Endothelial cell of umbilical vein (primary cell): ENCODE data around the gene CLDN1. TPM values are rescaled to one million over a fixed set of nuclear protein-coding genes. Genes with fewer than 3 reads are reported as not detected.

Experiments used
- BruUV-seq: library from RNA; stranded (reverse); fragments of 400-500 nt; replicated peaks from 2 replicates; lab custom pipeline; 2021; lab: Mats Ljungman, UMichigan
- CTCF ChIA-PET: fragments of 300-600, 350-600 bp; sonication (Branson Sonifier 250); formaldehyde crosslinking; loops from one replicate; lab custom pipeline; 2021; ENCODE audit warnings: antibody characterized with exemption, inconsistent platforms; lab: Charles Lee
- POLR2A ChIA-PET: fragments of 300-600, 350-600 bp; sonication (Branson Sonifier 250); formaldehyde crosslinking; loops from one replicate; lab custom pipeline; 2021; ENCODE audit warnings: antibody characterized with exemption, inconsistent platforms; lab: Charles Lee
- DNase-seq: peaks from one replicate; pipeline ENCODE4 v3.0.0-alpha.2; 2011; ENCODE audit warnings: low read depth, low spot score
- FAIRE-seq: peaks from 2 replicates; lab custom pipeline; 2011; peaks lifted over from hg19 to GRCh38; lab: Jason Lieb, UNC
- H2AFZ ChIP-seq: 2 replicates; pipeline ENCODE4 v1.6.0; 2012; ENCODE audit warnings: low read depth, low read length, control low read depth, inconsistent platforms
- H3K27ac ChIP-seq: 2 replicates; pipeline ENCODE4 v1.5.1; 2011; ENCODE audit warnings: low read depth, mild to moderate bottlenecking, control low read depth, low read length, moderate library complexity; ENCODE audit not compliant: insufficient read depth
- H3K27me3 ChIP-seq, 2 experiments: 2 replicates each; pipeline versions ENCODE4 v1.6.0 to v1.6.1; 2011; ENCODE audit warnings: low read length in 2 of 2, mixed read lengths in 1 of 2; ENCODE audit not compliant: control insufficient read depth in 2 of 2, insufficient read depth in 2 of 2
- H3K36me3 ChIP-seq, 2 experiments: 2 replicates in 1 of 2; 3 replicates in 1 of 2; pipeline ENCODE4 v1.5.1; 2011; ENCODE audit warnings: low read length in 2 of 2, mild to moderate bottlenecking in 1 of 2, moderate library complexity in 1 of 2; ENCODE audit not compliant: control insufficient read depth in 2 of 2, insufficient read depth in 2 of 2; ENCODE audit errors: extremely low read depth in 1 of 2
- H3K4me1 ChIP-seq: 3 replicates; pipeline ENCODE4 v1.5.1; 2011; ENCODE audit warnings: mild to moderate bottlenecking, low read length; ENCODE audit not compliant: control insufficient read depth, insufficient read depth; ENCODE audit errors: extremely low read depth
- H3K4me2 ChIP-seq: 2 replicates; pipeline ENCODE4 v1.6.1; 2011; ENCODE audit warnings: low read length, control low read depth, mixed read lengths; ENCODE audit not compliant: insufficient read depth
- H3K4me3 ChIP-seq, 3 experiments: fragments of 200-600 bp in 1 of 3; sonication (generic), shearing (Covaris generic) in 1 of 3; replicated peaks in 1 of 3; 2 replicates each; pipeline ENCODE4 v1.5.1; 2011 to 2016; ENCODE audit warnings: control low read depth in 3 of 3, low read length in 3 of 3, mild to moderate bottlenecking in 2 of 3, inconsistent platforms in 1 of 3, low read depth in 1 of 3, moderate library complexity in 1 of 3; ENCODE audit not compliant: insufficient read depth in 1 of 3
- H3K79me2 ChIP-seq: 2 replicates; pipeline ENCODE4 v1.6.0; 2012; ENCODE audit warnings: low read length, inconsistent platforms; ENCODE audit not compliant: control insufficient read depth, insufficient read depth
- H3K9ac ChIP-seq: replicated peaks from 2 replicates; pipeline ENCODE3; 2011; ENCODE audit warnings: low read length, control low read depth; ENCODE audit not compliant: insufficient read depth; ENCODE audit errors: extremely low read depth
- H3K9me1 ChIP-seq: replicated peaks from 3 replicates; pipeline ENCODE4 v1.6.0; 2011; ENCODE audit warnings: mild to moderate bottlenecking, low read length; ENCODE audit not compliant: control insufficient read depth, insufficient read depth; ENCODE audit errors: extremely low read depth
- H3K9me3 ChIP-seq: replicated peaks from 2 replicates; pipeline ENCODE4 v1.5.1; 2012; ENCODE audit warnings: low read length, inconsistent platforms; ENCODE audit not compliant: control insufficient read depth, insufficient read depth
- H4K20me1 ChIP-seq: replicated peaks from 2 replicates; pipeline ENCODE3; 2011; ENCODE audit warnings: mild to moderate bottlenecking, low read length; ENCODE audit not compliant: control insufficient read depth, insufficient read depth; ENCODE audit errors: extremely low read depth
- CTCF ChIP-seq, 2 donors: IDR thresholded peaks; 1 replicate in 1 of 2; 2 replicates in 1 of 2; pipeline ENCODE4 v1.5.1; 2011; ENCODE audit warnings: low read length in 2 of 2, mild to moderate bottlenecking in 2 of 2, moderate library complexity in 2 of 2, control low read depth in 1 of 2, inconsistent platforms in 1 of 2, low read depth in 1 of 2; ENCODE audit not compliant: insufficient read depth in 1 of 2; ENCODE audit errors: extremely low read depth in 1 of 2
- EZH2 ChIP-seq: IDR thresholded peaks from 2 replicates; pipeline ENCODE4 v1.6.1; 2012; ENCODE audit warnings: borderline replicate concordance, low read depth, mild to moderate bottlenecking, moderate library complexity, low read length, inconsistent platforms; ENCODE audit not compliant: severe bottlenecking
- FOS ChIP-seq: IDR thresholded peaks from 2 replicates; pipeline ENCODE4 v1.6.1; 2011; ENCODE audit warnings: mild to moderate bottlenecking, low read length, moderate library complexity, borderline replicate concordance; ENCODE audit not compliant: insufficient read depth
- GATA2 ChIP-seq: IDR thresholded peaks from 2 replicates; pipeline ENCODE4 v1.7.0; 2011; ENCODE audit warnings: low read depth, mild to moderate bottlenecking, moderate library complexity, mixed read lengths, low read length; ENCODE audit not compliant: insufficient read length, insufficient read depth
- JUN ChIP-seq: IDR thresholded peaks from 2 replicates; pipeline ENCODE4 v1.6.1; 2011; ENCODE audit warnings: borderline replicate concordance, low read depth; ENCODE audit not compliant: insufficient read length, insufficient read depth
- MAX ChIP-seq: IDR thresholded peaks from 2 replicates; pipeline ENCODE4 v1.6.1; 2011; ENCODE audit not compliant: insufficient read depth, insufficient read length
- MYC ChIP-seq: IDR thresholded peaks from one replicate; pipeline ENCODE4 v1.6.1; 2011; ENCODE audit warnings: mild to moderate bottlenecking, low read depth, low read length
- POLR2A ChIP-seq: IDR thresholded peaks from 2 replicates; pipeline ENCODE4 v1.6.1; 2012; ENCODE audit warnings: low read depth, mild to moderate bottlenecking, control low read depth, low read length
- POLR2AphosphoS5 ChIP-seq: IDR thresholded peaks from 2 replicates; pipeline ENCODE4 v1.6.1; 2012; ENCODE audit warnings: low read depth, mild to moderate bottlenecking, control low read depth, low read length, moderate library complexity; ENCODE audit not compliant: insufficient read depth
- dilution Hi-C: fragments of 300-500 bp; cut with MboI; formaldehyde crosslinking; loops from one replicate; pipeline ENCODE4 v1.15.0; 2019; ENCODE audit warnings: low sequenced_read_pairs; ENCODE audit not compliant: extremely low pct_ligation_motif_present
- intact Hi-C: fragments of 100-400 bp; cut with micrococcal nuclease; formaldehyde crosslinking; loops from one replicate; pipeline ENCODE4 v1.10.0; 2022
- polyA plus RNA-seq, 4 experiments: library from polyadenylated mRNA; depleted of rRNA in 3 of 4; stranded (reverse) in 3 of 4; unstranded in 1 of 4; fragments of >200 nt; gene quantifications; 2 replicates each; pipeline versions ENCODE4 v1.2.1 to v1.2.3, GENCODE V29; 2011 to 2012; ENCODE audit warnings: missing spikeins in 1 of 4
- total RNA-seq: library from RNA; stranded (reverse); gene quantifications from 2 replicates; pipeline ENCODE4 v1.2.3, GENCODE V29; 2021

The CLDN1 gene
- total and polyA plus RNA-seq, 2 donors (not counting 3 experiments of a cell fraction or from before 2014, with no cell fraction given) = 0.27 to 0.32 TPM

GRCh38 chr3:190338717-190339116 lies 16.5 kb upstream of the CLDN1 start:
- CTCF ChIA-PET = interaction anchor here (0.6 to 4.7 kb wide), 12 partner anchors 10 to 377 kb away, joined by 3 to 41 read pairs (median 4); partner anchors contain the start of gene CLDN1
- Histone ChIP-seq H3K9me3 (no peaks in the 10 kb centered on the region), H3K36me3 (no peaks in the 10 kb centered on the region), H3K79me2 (no peaks in the 10 kb centered on the region), H3K4me2 (peak overlapping the region; percentile 72), H3K27me3 (no peaks in the 10 kb centered on the region), H3K9me1 (no peaks in the 10 kb centered on the region), H4K20me1 (no peaks in the 10 kb centered on the region), H3K9ac (peak overlapping the region; percentile 51), H2AFZ (no peak overlapping the region), H3K4me1 (peaks cover 21% of the 10 kb centered on the region), H3K4me3 (no peak overlapping the region), H3K27ac (peak overlapping the region; percentile 70)
- intact Hi-C loops (loop anchor here (1.0 to 5.0 kb wide), 2 partner anchors 48 to 174 kb away; partner anchors contain the start of gene IL1RAP), dilution Hi-C loops (no loop called here)
- POLR2A ChIA-PET = interaction anchor here (1.3 kb wide), 1 partner anchor 16 kb away, joined by 3 read pairs; the partner anchor contains the start of gene CLDN1
- TF ChIP-seq JUN = no peak
- TF ChIP-seq MYC = no peak
- TF ChIP-seq CTCF (IDR thresholded peaks at IDR 0.05; ENCODE audit: extremely low read depth in 1 of 2, insufficient read depth in 1 of 2, low read depth in 1 of 2, low read length in 2 of 2) = no peak
- no TSS peak for BruUV-seq
- FAIRE-seq (peak; percentile 73), DNase-seq (peak; percentile 50)

- DNase-seq (no peak), FAIRE-seq (no peak)
- no peaks in the 10 kb centered on the region for H3K79me2 ChIP-seq
- no peaks in the 10 kb centered on the region for H3K36me3 ChIP-seq
- no peak overlapping the region for H3K4me2 ChIP-seq
- POLR2A ChIA-PET = no interaction called here
- intact Hi-C loops (loop anchor here (5.0 kb wide), 1 partner anchor 175 kb away; the partner anchor contains the start of gene IL1RAP), dilution Hi-C loops (no loop called here)
- H3K27me3 ChIP-seq = no peaks in the 10 kb centered on the region
- H2AFZ ChIP-seq = no peak overlapping the region
- BruUV-seq = no TSS peak
- CTCF ChIA-PET = interaction anchor here (1.1 to 4.7 kb wide), 5 partner anchors 14 to 112 kb away, joined by 3 to 41 read pairs (median 4); partner anchors contain the start of gene CLDN1
- H3K9ac ChIP-seq = no peak overlapping the region
- TF ChIP-seq FOS (no peak), GATA2 (no peak), POLR2AphosphoS5 (no peak), JUN (no peak), EZH2 (no peak), MYC (no peak), MAX (no peak), POLR2A (no peak), CTCF (IDR thresholded peaks at IDR 0.05; ENCODE audit: extremely low read depth in 1 of 2, insufficient read depth in 1 of 2, low read depth in 1 of 2, low read length in 2 of 2) (no peak)
- H3K9me3 ChIP-seq = no peaks in the 10 kb centered on the region
- no peaks in the 10 kb centered on the region for H4K20me1 ChIP-seq
- H3K4me1 ChIP-seq = peaks cover 21% of the 10 kb centered on the region
- H3K4me3 ChIP-seq = no peak overlapping the region
- no peak overlapping the region for H3K27ac ChIP-seq
- H3K9me1 ChIP-seq = no peaks in the 10 kb centered on the region
These were observed 15.1 kb upstream of the CLDN1 start for GRCh38 chr3:190337301-190337700.
